IPS-18a (cell line): ENCODE results near the gene DUSP9.

Source experiments
- H3K27ac ChIP-seq: one replicate; pipeline ENCODE4 v1.5.1; 2013; ENCODE audit warnings: low read length
- H3K27me3 ChIP-seq: one replicate; pipeline ENCODE4 v1.6.1; 2013; ENCODE audit warnings: mild to moderate bottlenecking, low read length; ENCODE audit not compliant: control insufficient read depth, insufficient read depth
- H3K36me3 ChIP-seq: one replicate; pipeline ENCODE4 v1.6.1; 2013; ENCODE audit warnings: low read depth, low read length; ENCODE audit not compliant: control insufficient read depth
- H3K4me1 ChIP-seq: one replicate; pipeline ENCODE4 v1.6.1; 2013; ENCODE audit warnings: low read depth, low read length; ENCODE audit not compliant: control insufficient read depth
- H3K4me3 ChIP-seq: one replicate; pipeline ENCODE4 v1.5.1; 2013; ENCODE audit warnings: low read length
- H3K9ac ChIP-seq: one replicate; pipeline ENCODE4 v1.6.1; 2013; ENCODE audit warnings: mild to moderate bottlenecking, low read length, moderate library complexity
- H3K9me3 ChIP-seq: one replicate; pipeline ENCODE4 v1.6.1; 2013; ENCODE audit warnings: low read depth, low read length; ENCODE audit not compliant: control insufficient read depth

DUSP9 gene

GRCh38 chrX:153623310-153624029 is 23.5 kb upstream of the DUSP9 start:
- Histone ChIP-seq H3K27me3 (peaks cover 3% of the 10 kb centered on the region), H3K9ac (no peak overlapping the region), H3K4me3 (no peak overlapping the region), H3K27ac (no peak overlapping the region), H3K9me3 (peaks cover 10% of the 10 kb centered on the region), H3K36me3 (no peaks in the 10 kb centered on the region), H3K4me1 (no peaks in the 10 kb centered on the region)

- no peaks in the 10 kb centered on the region for H3K36me3 ChIP-seq
- no peak overlapping the region for H3K27ac ChIP-seq
- no peaks in the 10 kb centered on the region for H3K27me3 ChIP-seq
- H3K4me3 ChIP-seq = no peak overlapping the region
- peaks cover 8% of the 10 kb centered on the region for H3K9me3 ChIP-seq
- H3K9ac ChIP-seq = no peak overlapping the region
- no peaks in the 10 kb centered on the region for H3K4me1 ChIP-seq
Measured at GRCh38 chrX:153624196-153625091, 22.6 kb upstream of the DUSP9 start.

- H3K4me1 ChIP-seq = no peaks in the 10 kb centered on the region
- H3K27ac ChIP-seq = no peak overlapping the region
- H3K27me3 ChIP-seq = no peaks in the 10 kb centered on the region
Measured at GRCh38 chrX:153625271-153626024, 21.6 kb upstream of the DUSP9 start.

DNA sequence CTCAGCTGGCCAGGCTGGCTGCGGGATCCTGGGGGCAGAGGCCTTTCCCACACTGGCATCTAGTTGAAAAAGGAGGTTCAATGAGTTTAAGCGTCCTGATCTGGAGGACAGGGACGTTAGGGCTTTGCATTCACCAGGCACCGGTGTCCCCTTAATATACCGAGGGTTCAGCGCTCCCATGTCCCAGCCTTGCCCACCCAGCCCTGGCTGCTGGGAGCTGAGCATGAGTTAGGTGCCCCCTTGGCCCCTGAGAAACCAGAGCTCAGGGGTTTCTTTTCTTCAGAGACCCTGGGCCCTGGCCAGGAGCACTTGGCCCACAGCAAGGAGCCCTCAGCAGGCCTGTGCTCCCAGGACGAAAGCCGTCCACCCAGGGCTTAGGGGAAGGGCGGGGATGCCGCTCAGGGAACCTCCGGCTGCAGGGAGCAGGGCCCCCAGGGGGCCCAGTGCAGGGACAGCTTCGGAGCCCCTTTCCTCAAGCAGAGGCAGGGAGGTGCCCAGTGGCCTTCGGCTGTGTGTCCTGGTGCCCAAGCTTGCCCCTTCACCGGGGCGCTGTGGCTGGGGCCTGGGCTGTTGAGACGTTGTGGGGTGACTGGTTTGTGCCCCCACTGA is 20.9 kb upstream of the DUSP9 start:
- Histone ChIP-seq H3K27me3 (no peaks in the 10 kb centered on the region), H3K36me3 (no peaks in the 10 kb centered on the region), H3K4me1 (no peaks in the 10 kb centered on the region), H3K9me3 (peaks cover 8% of the 10 kb centered on the region), H3K27ac (no peak overlapping the region), H3K4me3 (no peak overlapping the region), H3K9ac (no peak overlapping the region)

More at GRCh38 chrX:153625271-153626024, 21.6 kb upstream of the DUSP9 start:
- H3K9me3 ChIP-seq = peaks cover 8% of the 10 kb centered on the region
- no peak overlapping the region for H3K4me3 ChIP-seq
- no peaks in the 10 kb centered on the region for H3K36me3 ChIP-seq
- no peak overlapping the region for H3K9ac ChIP-seq

DNA sequence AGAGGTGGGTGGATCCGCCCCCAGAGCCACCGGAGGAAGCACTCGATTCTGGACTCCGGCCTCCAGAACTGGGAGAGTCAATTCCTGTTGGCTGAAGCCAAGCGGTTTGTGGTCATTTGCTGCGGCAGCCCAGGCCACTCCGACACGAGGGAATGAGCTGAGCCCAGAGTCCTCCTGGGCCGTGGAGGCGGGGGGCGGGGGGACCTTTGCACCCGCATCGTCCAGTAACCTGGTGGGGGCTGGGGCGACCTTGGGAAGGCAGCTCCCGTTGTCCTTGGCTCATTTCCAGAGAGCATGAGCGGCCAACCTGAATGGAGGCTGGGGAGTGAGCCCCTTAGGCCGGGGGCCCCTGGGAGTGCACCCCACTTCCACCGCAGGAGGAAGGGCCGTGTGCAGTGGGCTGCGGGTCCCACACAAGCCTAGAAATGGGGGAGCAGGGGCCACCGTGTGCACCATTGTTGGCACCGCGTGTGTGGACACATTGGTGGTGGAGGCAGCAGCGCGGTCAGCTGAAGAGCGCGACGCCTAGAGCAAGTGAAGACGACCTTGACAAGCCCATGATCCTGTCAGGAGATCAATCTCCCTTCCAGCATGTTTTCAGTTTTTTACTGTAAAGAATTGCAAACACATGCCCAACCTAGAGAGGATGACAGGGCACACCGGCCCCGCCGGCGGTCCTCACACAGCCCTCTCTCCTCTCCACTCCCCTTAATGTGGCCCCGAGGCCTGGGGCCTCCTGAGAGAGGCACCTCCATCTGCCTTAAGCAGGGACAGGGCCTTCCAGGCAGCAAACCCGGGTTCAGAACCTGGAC is 19.9 kb upstream of the DUSP9 start:
- no peak overlapping the region for H3K9ac ChIP-seq
- H3K4me1 ChIP-seq = no peaks in the 10 kb centered on the region
- no peak overlapping the region for H3K27ac ChIP-seq
- no peak overlapping the region for H3K4me3 ChIP-seq
- peaks cover 8% of the 10 kb centered on the region for H3K9me3 ChIP-seq
- no peaks in the 10 kb centered on the region for H3K27me3 ChIP-seq
- no peaks in the 10 kb centered on the region for H3K36me3 ChIP-seq

GRCh38 chrX:153627675-153628111 is 19.3 kb upstream of the DUSP9 start:
- H3K4me3 ChIP-seq = no peak overlapping the region
- peaks cover 8% of the 10 kb centered on the region for H3K9me3 ChIP-seq
- no peak overlapping the region for H3K27ac ChIP-seq
- no peaks in the 10 kb centered on the region for H3K36me3 ChIP-seq
- no peak overlapping the region for H3K9ac ChIP-seq
- no peaks in the 10 kb centered on the region for H3K27me3 ChIP-seq
- H3K4me1 ChIP-seq = no peaks in the 10 kb centered on the region

DNA sequence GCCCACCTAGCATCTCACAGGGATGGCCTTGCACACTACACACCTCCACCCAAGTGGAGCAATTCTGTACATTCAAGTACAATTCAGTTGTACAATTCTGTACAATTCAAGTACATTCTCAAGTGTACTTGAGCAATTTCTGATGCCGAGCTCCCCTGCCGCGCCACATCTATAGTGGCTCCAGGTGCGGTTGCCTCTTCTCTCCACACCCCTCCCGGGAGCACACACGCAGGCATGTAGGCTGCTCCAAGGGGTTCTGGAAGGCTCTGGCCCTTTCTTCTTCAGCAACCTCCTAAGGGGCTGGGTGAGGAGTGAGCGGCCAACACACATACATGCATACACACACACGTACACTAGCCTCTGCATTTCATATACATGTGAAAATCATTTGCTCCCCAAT is 18.9 kb upstream of the DUSP9 start:
- H3K9ac ChIP-seq = no peak overlapping the region
- no peaks in the 10 kb centered on the region for H3K27me3 ChIP-seq
- no peak overlapping the region for H3K4me3 ChIP-seq
- no peak overlapping the region for H3K27ac ChIP-seq
- no peaks in the 10 kb centered on the region for H3K36me3 ChIP-seq
- peaks cover 8% of the 10 kb centered on the region for H3K9me3 ChIP-seq
- H3K4me1 ChIP-seq = no peaks in the 10 kb centered on the region

- no peaks in the 10 kb centered on the region for H3K36me3 ChIP-seq
- no peak overlapping the region for H3K27ac ChIP-seq
- H3K27me3 ChIP-seq = no peaks in the 10 kb centered on the region
- peaks cover 8% of the 10 kb centered on the region for H3K9me3 ChIP-seq
- H3K9ac ChIP-seq = no peak overlapping the region
- H3K4me1 ChIP-seq = no peaks in the 10 kb centered on the region
- no peak overlapping the region for H3K4me3 ChIP-seq
Measured at GRCh38 chrX:153628665-153629064, 18.3 kb upstream of the DUSP9 start.

- H3K9me3 ChIP-seq = peaks cover 4% of the 10 kb centered on the region
- no peak overlapping the region for H3K4me3 ChIP-seq
- H3K36me3 ChIP-seq = no peaks in the 10 kb centered on the region
- no peaks in the 10 kb centered on the region for H3K4me1 ChIP-seq
- no peak overlapping the region for H3K27ac ChIP-seq
- no peak overlapping the region for H3K9ac ChIP-seq
- no peaks in the 10 kb centered on the region for H3K27me3 ChIP-seq
Measured at GRCh38 chrX:153631346-153631745, 15.7 kb upstream of the DUSP9 start.

GRCh38 chrX:153631907-153632594 is 15.0 kb upstream of the DUSP9 start:
- H3K27ac ChIP-seq = no peak overlapping the region
- no peak overlapping the region for H3K4me3 ChIP-seq
- peaks cover 4% of the 10 kb centered on the region for H3K9me3 ChIP-seq
- H3K4me1 ChIP-seq = no peaks in the 10 kb centered on the region
- no peaks in the 10 kb centered on the region for H3K36me3 ChIP-seq
- no peaks in the 10 kb centered on the region for H3K27me3 ChIP-seq
- H3K9ac ChIP-seq = no peak overlapping the region
